Prostate gland (tissue), 2 donors: ENCODE results near the gene IRX4.

Experiments
- POLR2A ChIP-seq: fragments of 450-650 bp; IDR thresholded peaks from one replicate; pipeline ENCODE4 v1.6.1; 2016; ENCODE audit warnings: antibody characterized with exemption, mild to moderate bottlenecking
- TF ChIP-seq, protein P1 (sequence below), 4 experiments: fragments of 200-600 bp in 2 of 4; fragments of 450-650 bp in 2 of 4; sonication (generic) in 2 of 4; IDR thresholded peaks; 1 replicate in 3 of 4; 2 replicates in 1 of 4; pipeline ENCODE4 v1.5.1; 2016 to 2019; ENCODE audit warnings: antibody characterized with exemption in 4 of 4, mild to moderate bottlenecking in 2 of 4, moderate library complexity in 2 of 4

- TF ChIP-seq, protein P1, sequence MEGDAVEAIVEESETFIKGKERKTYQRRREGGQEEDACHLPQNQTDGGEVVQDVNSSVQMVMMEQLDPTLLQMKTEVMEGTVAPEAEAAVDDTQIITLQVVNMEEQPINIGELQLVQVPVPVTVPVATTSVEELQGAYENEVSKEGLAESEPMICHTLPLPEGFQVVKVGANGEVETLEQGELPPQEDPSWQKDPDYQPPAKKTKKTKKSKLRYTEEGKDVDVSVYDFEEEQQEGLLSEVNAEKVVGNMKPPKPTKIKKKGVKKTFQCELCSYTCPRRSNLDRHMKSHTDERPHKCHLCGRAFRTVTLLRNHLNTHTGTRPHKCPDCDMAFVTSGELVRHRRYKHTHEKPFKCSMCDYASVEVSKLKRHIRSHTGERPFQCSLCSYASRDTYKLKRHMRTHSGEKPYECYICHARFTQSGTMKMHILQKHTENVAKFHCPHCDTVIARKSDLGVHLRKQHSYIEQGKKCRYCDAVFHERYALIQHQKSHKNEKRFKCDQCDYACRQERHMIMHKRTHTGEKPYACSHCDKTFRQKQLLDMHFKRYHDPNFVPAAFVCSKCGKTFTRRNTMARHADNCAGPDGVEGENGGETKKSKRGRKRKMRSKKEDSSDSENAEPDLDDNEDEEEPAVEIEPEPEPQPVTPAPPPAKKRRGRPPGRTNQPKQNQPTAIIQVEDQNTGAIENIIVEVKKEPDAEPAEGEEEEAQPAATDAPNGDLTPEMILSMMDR (IDR thresholded peaks at IDR 0.05), result no peak
- TF ChIP-seq POLR2A, result no peak
These were observed 11.0 kb upstream of the IRX4 start for GRCh38 chr5:1893754-1894153.
